RWPE1 (cell line): ENCODE data around the gene RBMS3.

Experiments used
- CTCF ChIA-PET: fragments of 350-600 bp; sonication (Branson Sonifier 250); formaldehyde crosslinking; extraction: SDS; loops from one replicate; lab custom pipeline; 2021; lab: Yijun Ruan, JAX
- POLR2A ChIA-PET: fragments of 400-600 bp; formaldehyde crosslinking; extraction: SDS; loops from one replicate; lab custom pipeline; 2020; ENCODE audit warnings: antibody characterized with exemption; ENCODE audit not compliant: low non-redundant PET; lab: Yijun Ruan, JAX
- DNase-seq: peaks from one replicate; pipeline ENCODE4 v3.0.0; 2012; ENCODE audit warnings: low spot score
- H3K27ac ChIP-seq: fragments of 450-650 bp; 2 replicates; pipeline ENCODE4 v1.5.1; 2017
- TF ChIP-seq, protein P1 (sequence below): fragments of 450-650 bp; conservative IDR thresholded peaks from 2 replicates; pipeline ENCODE4 v1.5.1; 2017; ENCODE audit warnings: low read depth, mild to moderate bottlenecking

RBMS3 gene

DNA sequence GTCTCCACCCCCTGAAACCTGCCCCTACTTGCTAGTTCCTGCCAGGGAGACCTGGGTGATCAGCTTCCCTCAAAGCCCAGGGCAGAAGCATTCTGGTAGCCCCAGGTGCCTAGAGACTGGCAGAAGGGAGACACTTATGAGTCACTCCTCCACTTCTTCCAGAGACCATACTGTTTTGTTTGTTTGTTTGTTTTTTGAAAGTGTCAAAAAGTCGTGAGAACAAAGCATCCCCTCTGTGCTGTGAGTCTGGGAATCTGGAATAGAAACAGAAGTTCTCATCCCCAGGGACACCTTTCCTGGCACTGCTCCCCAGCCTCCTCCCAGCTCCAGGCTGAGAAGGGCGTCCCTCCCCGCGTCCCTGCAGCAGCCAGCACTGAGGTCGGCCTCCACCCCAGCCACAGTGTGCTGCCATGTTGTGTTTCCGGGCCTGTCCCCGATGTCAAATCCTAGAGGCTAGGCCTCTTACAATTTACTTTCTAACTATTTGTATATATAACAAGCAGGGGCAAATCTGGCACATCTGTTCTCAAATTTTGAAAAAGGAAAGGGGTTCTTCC, 573.0 kb downstream of the RBMS3 start:
- TF ChIP-seq, protein P1, sequence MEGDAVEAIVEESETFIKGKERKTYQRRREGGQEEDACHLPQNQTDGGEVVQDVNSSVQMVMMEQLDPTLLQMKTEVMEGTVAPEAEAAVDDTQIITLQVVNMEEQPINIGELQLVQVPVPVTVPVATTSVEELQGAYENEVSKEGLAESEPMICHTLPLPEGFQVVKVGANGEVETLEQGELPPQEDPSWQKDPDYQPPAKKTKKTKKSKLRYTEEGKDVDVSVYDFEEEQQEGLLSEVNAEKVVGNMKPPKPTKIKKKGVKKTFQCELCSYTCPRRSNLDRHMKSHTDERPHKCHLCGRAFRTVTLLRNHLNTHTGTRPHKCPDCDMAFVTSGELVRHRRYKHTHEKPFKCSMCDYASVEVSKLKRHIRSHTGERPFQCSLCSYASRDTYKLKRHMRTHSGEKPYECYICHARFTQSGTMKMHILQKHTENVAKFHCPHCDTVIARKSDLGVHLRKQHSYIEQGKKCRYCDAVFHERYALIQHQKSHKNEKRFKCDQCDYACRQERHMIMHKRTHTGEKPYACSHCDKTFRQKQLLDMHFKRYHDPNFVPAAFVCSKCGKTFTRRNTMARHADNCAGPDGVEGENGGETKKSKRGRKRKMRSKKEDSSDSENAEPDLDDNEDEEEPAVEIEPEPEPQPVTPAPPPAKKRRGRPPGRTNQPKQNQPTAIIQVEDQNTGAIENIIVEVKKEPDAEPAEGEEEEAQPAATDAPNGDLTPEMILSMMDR, result no peak
- ChIA-PET POLR2A (no interaction called here), CTCF (no interaction called here)
- no peak for DNase-seq
- H3K27ac ChIP-seq, result no peak overlapping the region

GRCh38 chr3:29854821-29855220, 574.0 kb downstream of the RBMS3 start:
- H3K27ac ChIP-seq, result no peak overlapping the region
- POLR2A ChIA-PET, result no interaction called here
- no peak for DNase-seq
- CTCF ChIA-PET, result interaction anchor here (0.6 kb wide), 1 partner anchor 1001 kb away, joined by 5 read pairs; no protein-coding TSS in a partner anchor
- TF ChIP-seq, protein P1, result no peak

GRCh38 chr3:29859726-29860270, 578.9 kb downstream of the RBMS3 start:
- ChIA-PET POLR2A (no interaction called here), CTCF (no interaction called here)
- no peak for DNase-seq
- H3K27ac ChIP-seq, result no peak overlapping the region
- TF ChIP-seq, protein P1, result no peak

GRCh38 chr3:29864809-29865208, 583.9 kb downstream of the RBMS3 start:
- ChIA-PET CTCF (interaction anchor here (0.6 to 0.7 kb wide), 2 partner anchors 366 to 542 kb away, joined by 3 to 6 read pairs; no protein-coding TSS in a partner anchor), POLR2A (no interaction called here)
- TF ChIP-seq, protein P1, result no peak
- H3K27ac ChIP-seq, result no peak overlapping the region
- no peak for DNase-seq

DNA sequence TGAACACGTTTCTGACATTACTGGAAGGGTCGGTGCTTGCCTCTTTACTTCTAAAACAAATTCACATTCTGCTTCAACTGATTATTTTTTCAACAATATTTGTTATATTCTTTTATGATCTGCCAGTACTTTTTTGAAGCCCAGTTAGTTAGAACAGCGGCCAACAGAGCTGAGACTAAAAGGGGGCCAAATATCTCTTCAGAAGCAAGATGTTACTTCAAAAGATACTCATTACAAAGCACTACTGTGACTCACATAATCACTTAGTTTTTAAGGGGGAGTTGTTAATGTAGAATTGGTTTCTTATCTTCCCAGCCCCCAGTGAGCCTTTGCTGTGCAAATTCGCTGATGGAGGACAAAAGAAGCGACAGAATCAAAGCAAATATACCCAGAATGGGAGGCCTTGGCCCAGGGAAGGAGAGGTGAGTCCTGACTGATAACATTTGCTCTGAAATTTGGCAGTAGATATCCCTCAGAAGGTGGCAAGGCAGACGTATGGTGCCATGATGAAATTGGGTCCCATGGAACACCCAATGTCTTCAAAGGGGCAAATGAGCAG, 587.8 kb downstream of the RBMS3 start:
- CTCF ChIA-PET, result no interaction called here
- TF ChIP-seq, protein P1, result no peak
- DNase-seq, result no peak
- H3K27ac ChIP-seq, result no peak overlapping the region
- POLR2A ChIA-PET, result no interaction called here

GRCh38 chr3:29870136-29870535, 589.3 kb downstream of the RBMS3 start:
- TF ChIP-seq, protein P1, result no peak
- CTCF ChIA-PET, result no interaction called here
- POLR2A ChIA-PET, result no interaction called here

More at GRCh38 chr3:29870136-29870535, 589.3 kb downstream of the RBMS3 start:
- DNase-seq, result no peak
- no peak overlapping the region for H3K27ac ChIP-seq
